GM18868 (cell line): ENCODE results near the gene ANAPC15.

Experiments used
- ATAC-seq: cut with Tn5 transposase; IDR thresholded peaks from one replicate; pipeline ENCODE4 v1.9.1; 2021; ENCODE audit warnings: mild to moderate bottlenecking, moderate library complexity; ENCODE audit not compliant: unreplicated experiment

The ANAPC15 gene

DNA sequence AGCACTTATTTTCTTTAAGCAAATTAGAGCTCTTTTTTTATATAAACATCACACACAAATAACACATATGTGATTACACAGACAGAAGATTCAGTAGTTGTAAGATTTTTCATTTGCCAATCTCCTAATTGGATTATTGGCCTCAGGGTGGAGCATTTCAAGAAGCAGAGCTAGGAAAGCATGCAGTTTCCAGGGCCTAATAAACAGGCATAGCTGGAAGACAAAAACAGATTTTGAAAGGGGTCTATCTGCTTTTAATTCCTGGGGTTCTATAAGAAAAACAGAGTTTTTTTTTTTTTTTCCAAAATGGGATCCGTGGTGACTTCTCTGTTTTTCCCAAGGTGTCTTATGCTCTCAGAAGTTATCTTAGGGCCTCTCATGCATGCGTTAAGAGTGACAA lies 15.4 kb upstream of the ANAPC15 start:
- no peak for ATAC-seq

DNA sequence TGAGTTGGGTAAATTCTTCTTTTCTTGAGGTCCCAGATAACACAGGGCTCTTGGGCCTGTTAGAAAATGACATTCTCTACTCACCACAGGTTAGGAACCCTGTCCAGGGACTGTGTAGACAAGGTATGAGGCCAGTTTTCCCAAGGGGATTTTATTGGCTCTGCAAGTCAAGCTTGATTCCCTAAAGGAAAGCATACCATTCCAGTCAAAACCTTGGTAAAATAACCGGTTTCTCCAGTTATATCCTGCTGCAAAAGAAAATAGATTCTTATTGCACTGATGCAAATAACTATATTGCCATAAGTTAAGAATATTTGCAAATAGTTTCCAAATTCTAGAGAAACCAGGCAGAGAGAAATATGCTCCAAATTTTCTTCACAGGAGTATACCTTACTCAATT lies 13.5 kb upstream of the ANAPC15 start:
- ATAC-seq = no peak

DNA sequence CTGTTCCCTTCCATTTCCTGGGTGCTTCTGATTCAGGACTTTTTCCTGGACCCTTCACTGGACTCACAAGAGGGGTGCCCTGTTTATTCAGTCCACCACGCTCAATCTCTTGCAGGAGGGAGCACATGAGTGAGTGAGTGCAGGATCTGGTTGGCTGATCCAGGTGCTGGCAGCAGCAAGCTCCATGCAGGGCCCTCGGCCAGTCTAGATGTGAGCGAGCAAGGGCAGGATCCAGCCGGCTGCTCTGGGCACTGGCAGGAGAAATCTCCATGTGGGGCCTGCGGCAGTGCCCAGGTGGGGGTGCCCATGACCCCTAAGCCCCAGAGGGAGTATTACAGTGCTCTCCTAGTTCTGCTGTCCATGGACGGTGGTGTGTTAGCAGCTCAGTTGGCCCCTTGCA lies 11.6 kb upstream of the ANAPC15 start:
- ATAC-seq = no peak

DNA sequence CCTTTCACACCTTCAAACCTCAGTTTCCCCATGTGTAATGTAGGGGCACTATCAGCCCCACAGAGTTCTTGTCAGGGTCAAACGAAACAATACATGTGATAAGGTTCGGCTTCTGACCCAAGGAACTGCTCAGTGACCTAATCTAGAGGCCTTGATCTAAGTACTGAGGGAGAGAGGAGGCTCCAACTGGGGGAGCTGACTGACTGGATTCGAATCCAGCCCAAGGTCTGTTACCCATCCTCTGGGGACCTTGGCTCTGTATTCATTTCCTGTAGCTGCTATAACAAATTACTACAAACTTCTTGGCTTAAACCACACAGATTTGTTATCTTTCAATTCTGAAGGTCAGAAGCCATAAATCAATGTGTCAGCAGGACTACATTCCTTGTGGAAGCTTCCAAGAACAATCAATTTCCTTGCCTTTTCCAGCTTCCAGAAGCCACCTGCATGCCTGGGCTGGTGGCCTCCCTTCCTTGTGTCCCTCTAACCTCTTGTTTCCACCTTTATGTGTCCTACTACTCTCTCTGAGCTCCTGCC lies 10.7 kb upstream of the ANAPC15 start:
- ATAC-seq = no peak

DNA sequence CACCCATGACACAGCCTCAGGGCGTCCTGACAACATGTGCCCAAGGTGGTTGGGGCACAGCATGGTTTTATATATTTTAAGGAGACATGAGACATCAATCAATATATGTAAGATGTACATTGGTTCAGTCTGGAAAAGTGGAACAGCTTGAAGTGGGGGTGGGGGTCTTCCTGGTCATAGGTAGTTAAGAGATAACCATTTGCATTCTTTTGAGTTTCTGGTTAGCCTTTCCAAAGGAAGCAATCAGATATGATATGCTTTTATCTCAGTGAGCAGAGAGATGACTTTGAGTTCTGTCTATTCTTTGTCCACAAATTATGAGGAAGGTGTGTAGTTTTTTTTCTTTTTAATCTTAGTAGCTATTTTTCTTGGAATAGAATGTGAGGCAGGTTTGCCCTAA lies 10.1 kb upstream of the ANAPC15 start:
- no peak for ATAC-seq

DNA sequence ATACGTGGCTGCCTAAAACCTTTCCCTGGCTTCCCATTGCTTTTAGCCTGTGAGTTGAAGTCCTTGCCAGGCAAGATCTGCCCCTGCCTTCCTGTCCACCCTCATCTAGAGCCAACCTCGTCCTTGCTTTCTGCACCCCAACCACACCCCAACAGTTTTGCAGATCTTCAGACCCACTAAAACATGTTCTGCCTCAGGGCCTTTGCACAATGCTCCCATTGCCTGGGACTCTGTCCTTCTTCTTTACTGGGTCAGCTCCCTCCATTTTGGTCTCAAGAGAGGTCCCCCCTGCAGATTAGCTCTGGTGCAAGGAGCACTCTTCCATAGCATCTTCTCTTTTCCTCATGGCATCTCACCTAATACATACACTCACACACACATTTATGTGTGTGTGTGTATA lies 8.4 kb upstream of the ANAPC15 start:
- ATAC-seq = no peak

DNA sequence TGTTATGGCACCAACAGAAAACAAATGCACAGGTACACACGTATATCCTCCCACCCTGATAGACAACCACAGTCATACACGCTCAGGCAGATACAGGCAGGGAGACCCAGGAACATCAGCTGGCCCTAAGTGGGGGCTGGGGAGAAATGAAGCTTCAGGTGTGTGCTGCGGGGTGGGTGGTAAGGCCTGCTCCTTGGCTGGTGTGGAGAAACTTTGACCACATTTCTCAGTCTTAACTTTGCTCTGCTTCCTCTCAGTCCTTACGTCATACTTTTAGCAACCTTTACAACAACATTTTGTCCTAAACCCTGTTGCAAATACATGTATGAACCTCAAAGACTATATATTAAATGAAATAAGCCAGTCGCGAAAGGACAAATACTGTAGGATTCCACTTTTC lies 6.7 kb upstream of the ANAPC15 start:
- no peak for ATAC-seq

DNA sequence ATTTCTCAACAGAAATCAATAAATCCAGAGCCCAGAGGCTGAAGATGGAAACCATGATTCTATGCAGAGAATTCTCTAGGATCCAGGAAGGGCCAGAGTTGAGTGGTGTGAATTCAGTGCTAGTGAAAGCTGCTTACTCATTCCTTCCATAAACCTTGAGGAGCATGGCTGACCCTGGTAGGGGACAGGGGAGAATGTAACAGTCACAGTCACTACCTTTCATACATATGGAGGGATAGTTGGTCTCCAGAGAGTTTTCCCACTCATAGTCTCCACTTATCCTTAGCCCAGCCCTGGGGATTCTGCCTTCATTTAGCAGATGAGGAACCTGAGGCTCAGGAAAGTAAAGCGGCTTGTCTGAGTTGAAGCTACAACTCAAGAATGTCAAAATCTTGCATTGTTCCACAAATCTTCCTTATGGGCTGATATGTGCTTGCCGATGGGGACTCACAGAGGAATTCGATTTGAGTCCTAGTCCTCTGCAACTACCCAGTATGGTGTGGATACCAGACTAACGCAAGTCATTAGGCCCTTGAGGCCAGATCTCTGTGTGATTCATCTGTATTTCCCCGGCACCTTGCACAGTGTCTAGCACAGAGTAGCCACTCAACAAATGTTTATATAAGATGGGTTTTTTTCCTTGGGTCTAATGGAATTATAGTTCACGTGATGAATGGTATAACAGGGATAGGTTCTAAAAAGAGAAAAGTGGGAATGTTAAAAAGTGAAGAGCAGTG lies 3.7 kb upstream of the ANAPC15 start:
- no peak for ATAC-seq

DNA sequence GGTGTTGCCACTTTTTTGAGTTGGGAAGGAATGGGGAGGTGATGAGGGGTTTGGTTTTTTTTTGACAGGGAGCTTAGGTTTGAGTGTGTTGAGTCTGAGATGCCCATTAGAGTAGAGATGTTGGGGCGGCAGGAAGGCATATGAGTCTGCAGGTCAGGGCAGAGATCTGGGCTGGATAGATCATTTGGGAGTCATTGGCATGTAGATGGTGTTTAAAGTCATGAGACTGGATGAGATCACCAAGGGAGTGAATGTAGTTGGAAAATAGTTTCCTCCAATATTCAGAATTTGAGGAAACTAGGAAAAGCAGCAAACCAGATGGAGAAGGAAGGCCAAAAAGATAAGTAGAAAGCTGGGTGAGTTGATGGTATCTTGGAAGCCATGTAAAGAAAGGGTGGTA lies 2.1 kb upstream of the ANAPC15 start:
- no peak for ATAC-seq

DNA sequence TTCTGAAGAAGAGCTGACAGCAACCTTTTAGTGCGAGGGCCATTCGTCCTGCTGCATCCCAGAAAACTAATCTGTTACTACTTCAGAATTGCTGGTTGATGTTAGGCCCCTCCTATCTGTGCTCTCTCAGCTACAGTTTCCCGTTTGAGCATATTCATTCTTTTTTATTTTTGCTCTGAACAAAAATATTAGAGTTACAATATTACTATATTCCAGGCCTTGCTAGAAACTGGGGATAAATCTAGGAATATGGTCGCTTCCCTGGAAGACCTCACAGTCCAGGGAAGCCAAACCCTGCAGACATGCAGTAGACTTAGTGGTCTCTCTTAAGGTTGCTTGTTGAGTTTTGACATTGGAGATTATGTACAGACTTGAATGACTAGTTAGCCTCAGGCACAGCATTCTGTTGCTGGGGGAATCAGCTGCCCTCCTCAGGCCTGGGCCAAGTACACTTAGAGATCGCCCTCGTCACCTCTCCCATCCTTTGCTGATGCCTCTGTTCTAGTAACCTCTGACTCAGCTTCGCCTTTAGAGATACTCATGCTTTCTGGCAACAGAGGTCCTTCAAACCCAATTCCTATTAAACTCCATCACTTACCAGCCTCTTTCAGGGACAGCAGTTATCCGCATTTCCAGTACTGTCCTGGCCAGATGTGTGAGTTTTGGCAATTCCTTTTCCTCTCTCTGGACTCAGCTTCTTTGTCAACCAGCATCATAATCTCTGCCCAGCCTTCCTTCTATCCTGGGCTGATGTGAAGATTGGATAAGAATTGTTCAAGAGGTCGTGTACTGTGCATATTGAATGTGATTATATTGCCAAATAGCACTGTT lies 698 bp upstream of the ANAPC15 start:
- ATAC-seq = no peak

DNA sequence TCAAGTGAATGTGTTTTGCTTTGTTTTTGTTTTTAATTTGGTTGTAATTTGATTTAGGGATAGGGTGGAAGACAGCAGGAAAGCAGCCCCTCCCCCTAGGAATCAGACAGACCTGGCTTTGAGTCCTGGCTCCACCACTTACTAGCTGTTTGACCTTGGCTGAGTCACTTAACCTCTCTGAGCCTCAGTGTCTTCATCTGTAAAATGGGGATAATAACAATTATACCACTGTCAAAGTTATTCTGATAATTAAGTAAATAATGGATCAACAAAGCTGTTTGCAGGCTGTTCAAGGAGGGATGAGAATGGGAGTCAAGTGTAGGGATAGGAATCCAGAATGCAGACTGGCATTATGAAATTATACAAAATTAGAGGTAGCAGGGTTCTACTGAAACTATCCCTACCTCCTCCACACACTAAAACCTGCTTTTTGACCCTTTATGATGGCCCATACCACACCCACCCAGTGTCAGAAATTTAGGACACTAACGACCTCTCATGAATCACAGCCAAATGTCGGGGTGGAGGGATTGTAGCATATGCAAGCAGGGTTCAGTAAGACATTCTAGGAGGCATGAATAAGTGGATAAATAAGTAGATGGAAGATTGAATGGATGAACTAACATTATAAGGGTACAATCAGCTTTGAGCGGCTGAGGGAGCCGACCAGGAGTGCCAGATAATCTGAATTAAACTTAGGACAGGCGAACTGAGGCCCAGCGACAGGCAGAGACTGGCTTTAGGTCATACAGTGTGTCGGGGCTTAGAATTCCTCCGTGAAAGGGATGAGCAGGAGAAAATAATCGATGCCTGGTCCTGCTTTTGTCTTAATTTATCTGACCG lies 974 bp downstream of the ANAPC15 start:
- ATAC-seq = no peak

DNA sequence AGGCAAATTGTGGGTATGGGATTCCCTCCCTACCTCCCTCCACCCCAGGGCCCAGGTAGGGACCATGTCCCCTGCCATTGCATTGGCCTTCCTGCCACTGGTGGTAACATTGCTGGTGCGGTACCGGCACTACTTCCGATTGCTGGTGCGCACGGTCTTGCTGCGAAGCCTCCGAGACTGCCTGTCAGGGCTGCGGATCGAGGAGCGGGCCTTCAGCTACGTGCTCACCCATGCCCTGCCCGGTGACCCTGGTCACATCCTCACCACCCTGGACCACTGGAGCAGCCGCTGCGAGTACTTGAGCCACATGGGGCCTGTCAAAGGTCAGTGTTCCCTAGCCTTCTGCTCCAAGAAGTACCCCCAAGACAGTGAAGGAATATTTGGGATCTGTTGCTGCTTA lies 6.6 kb downstream of the ANAPC15 start, which contains the start of gene TOMT:
Gene TOMT (plus strand): TSS at position 37 of the 400 bp plus-strand sequence. CDS start 28 bp downstream, at position 65.
- no peak for ATAC-seq

DNA sequence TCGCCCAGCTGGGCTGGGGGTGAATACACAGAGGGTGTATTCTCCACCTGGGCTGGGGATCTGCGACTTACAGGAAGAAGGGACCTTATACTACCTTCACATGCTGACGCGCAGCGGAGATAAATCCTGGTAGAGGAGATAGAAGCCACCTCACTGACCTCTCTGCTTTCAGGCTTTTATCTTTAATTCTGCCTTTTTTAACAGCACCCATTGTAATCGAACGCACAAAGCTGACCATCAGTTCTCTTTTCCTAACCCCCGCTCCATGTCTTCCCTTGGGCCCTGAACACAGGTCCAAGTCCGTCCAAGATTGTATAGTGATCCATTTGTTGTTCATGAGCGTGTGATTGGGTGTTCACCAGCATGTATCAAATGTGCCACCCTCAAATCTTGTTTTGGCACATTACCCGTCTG lies 8.7 kb downstream of the ANAPC15 start:
- ATAC-seq = no peak

DNA sequence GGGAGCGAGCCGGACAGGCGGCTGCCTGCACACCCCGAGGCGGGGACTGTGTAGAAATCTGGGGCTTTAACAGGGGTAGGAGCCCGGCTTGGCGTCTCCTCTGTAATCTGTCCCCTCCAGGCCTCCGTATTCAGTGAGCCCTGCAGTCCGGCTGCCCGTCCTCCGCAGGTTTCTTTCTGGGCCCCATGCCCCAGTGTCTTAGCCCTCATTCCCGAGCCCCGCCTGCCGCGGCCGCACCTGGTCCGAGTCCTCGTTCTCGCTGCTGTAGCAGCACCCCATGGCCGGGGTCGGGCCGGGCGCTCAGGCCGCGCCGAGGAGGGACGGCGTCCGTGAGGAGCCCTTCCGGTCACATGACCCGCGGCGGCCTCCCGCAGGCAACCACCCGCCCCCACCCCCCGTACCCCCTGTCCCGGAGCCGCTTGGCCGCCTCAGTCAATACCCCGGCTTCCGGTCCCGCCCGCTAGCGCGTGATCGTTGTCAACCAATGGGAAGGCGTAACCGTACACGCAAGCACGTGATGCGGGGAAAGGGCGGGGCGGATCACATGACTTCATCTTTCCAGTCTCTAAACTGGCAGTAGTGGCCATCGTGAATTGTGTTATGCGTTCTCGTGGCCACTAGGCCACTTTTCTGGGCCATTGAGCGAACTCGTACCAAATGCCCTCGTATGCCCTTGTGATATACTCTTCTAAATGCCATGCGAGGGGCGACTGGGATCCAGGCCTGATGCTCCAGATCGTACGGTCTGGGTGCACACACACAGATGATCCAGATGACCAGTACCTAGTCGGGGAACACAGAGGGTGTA lies 9.3 kb downstream of the ANAPC15 start, which contains the start of gene LAMTOR1:
Gene LAMTOR1 (minus strand): TSS at position 352 of the 808 bp plus-strand sequence. CDS start 73 bp downstream, at position 279.
- ATAC-seq = peak; percentile 89

DNA sequence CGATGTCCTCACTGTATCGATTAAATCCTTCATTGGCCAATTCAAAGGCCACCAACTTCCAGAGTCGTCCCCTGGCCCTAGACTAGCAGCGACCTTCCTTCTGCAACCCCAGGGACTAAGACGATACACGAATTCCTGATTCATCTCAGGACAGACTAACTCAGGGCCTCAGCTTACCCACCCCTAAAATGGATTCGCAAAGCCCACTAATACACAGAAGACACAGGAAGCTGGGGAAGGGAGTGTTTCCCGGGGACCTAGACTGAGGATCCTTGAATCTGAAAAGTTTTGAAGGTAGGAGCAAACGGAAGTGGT lies 9.9 kb downstream of the ANAPC15 start:
- ATAC-seq = no peak

DNA sequence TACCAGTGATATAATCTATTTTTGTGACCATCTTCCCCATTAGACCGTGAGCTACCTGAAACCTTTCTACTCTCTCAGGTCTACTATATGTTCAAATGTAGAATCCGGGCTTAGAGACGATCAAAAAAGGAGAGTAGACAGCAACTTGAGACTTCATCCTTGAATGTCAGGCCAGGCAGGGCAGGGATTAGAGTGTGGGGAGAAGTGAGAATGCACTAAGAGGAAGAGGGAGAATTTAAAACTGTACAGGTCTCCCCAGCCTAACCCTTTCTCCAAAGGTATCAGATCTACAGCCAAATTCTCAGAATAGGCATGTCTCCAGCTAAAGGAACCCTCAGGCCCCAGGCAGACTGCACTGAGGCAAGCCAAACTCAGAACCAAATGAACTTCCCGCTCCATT lies 10.3 kb downstream of the ANAPC15 start:
- no peak for ATAC-seq

DNA sequence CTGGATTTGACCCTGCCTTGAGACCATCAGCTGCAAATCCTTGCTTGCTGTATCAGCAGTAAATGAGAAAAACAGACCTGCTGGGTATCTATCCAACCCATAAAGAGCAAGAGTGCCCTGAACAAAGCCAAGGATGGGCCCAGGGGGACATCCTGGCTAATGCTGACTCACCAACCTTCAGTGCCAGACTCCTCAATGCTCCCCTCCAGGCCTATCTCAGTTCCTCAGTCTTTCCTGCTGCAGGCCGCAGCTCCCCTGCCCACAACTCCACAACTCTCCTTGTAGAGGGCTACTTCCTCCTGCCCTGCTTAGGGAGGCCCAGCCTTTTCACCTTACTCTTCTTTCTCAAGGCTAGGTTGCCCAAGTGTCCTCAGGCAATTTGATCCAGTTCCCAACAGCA lies 12.0 kb downstream of the ANAPC15 start:
- ATAC-seq = no peak

DNA sequence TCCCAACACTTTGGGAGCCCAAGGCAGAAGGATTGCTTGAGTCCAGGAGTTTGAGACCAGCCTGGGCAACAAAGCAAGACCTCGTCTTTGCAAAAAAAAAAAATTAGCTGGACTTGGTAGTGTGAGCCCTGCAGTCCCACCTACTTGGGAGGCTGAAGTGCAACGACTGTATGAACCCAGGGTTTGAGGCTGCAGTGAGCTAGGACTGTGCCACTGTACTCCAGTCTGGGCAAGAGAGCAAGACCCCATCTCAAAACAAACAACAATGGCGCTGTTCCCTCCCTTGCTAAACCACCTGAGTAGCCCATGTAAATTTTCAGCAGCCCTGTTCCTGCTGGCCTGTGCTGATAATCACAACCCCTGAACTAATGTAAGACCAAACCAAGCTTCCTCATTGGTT lies 12.5 kb downstream of the ANAPC15 start:
- no peak for ATAC-seq

DNA sequence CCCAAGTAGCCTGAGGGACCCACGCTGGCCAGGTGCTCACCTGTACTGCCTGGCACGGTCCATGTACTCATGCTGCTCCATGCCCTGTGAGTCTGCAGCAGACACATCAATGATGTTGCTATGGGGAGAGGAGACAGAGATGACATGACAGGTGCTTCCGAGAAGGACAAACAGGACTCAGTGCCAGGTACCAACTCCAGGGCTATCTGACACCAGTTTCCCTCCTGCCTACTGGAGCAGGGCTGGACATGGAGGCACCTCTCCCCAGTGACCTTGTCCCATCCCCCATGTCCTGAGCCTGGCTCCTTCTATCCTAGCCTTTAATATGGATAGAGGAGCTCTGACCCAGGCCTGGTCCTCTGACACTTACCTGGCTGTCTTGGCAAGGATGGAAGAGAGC lies 13.8 kb downstream of the ANAPC15 start:
- ATAC-seq = no peak

DNA sequence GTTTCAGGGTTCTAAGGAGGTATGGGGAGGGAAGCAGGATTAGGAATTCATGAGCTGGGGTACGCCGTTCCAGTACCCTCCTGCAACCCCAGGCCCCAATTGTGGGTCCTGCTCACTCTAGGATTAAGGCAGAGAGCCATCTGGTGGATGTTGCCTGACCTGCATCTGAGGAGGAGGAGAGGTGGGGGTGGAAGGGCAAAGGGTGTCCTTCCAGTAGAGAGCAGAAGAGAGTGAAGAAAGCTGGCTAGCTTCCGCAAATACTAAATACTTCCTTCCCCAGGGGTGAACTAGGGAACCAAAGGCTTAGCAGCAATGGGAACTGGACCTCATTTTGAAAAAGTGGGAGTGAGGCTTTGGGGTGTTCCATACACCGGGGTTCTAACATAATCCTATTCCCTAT lies 21.2 kb downstream of the ANAPC15 start:
- no peak for ATAC-seq
